Hepatocyte (in vitro differentiated cells): ENCODE measurements around the gene MAD1L1.

Experiments
- EZH2 ChIP-seq: fragments of 200-600 bp; sonication (generic); IDR thresholded peaks from 2 replicates; pipeline ENCODE4 v1.6.1; 2016; ENCODE audit warnings: antibody characterized with exemption, mild to moderate bottlenecking, borderline replicate concordance
- EZH2phosphoT487 ChIP-seq: fragments of 200-600 bp; sonication (generic); IDR thresholded peaks from one replicate; pipeline ENCODE4 v1.6.1; 2018; ENCODE audit warnings: antibody characterized with exemption, mild to moderate bottlenecking, low read depth, moderate library complexity; ENCODE audit not compliant: unreplicated experiment, severe bottlenecking
- TF ChIP-seq, protein P1 (sequence below): fragments of 200-600 bp; sonication (generic); IDR thresholded peaks from 2 replicates; pipeline ENCODE4 v1.5.1; 2016; ENCODE audit warnings: antibody characterized with exemption, mild to moderate bottlenecking; ENCODE audit not compliant: poor library complexity

DNA sequence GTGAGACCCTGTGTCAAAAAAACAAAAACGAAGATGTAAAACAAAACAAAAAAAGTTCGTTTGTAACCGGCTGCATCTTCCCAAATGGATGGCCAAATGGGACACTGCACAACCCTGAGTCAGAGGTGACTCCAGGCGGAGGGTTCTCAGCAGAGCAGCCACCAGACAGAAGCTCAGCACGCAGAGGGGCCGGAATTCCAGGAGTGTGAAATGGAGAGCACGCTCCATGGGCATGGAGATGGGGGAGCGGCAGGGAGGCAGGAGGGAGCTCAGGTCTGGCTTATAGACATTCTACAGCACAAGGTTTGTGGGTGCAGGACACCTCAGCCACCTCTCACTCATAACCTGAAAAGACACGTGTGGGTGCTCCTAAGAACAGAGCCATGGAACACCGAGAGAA lies 227.0 kb downstream of the MAD1L1 start:
- TF ChIP-seq, protein P1, sequence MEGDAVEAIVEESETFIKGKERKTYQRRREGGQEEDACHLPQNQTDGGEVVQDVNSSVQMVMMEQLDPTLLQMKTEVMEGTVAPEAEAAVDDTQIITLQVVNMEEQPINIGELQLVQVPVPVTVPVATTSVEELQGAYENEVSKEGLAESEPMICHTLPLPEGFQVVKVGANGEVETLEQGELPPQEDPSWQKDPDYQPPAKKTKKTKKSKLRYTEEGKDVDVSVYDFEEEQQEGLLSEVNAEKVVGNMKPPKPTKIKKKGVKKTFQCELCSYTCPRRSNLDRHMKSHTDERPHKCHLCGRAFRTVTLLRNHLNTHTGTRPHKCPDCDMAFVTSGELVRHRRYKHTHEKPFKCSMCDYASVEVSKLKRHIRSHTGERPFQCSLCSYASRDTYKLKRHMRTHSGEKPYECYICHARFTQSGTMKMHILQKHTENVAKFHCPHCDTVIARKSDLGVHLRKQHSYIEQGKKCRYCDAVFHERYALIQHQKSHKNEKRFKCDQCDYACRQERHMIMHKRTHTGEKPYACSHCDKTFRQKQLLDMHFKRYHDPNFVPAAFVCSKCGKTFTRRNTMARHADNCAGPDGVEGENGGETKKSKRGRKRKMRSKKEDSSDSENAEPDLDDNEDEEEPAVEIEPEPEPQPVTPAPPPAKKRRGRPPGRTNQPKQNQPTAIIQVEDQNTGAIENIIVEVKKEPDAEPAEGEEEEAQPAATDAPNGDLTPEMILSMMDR: no peak
- TF ChIP-seq EZH2 (no peak), EZH2phosphoT487 (no peak)
